Right atrium auricular region (tissue), 2 donors: ENCODE results near the gene ZNF764. TPM values are rescaled to one million over a fixed set of nuclear protein-coding genes. Genes with fewer than 3 reads are reported as not detected.

Source experiments
- DNase-seq: peaks from one replicate; pipeline ENCODE4 v3.0.0-alpha.2; 2019; ENCODE audit warnings: low spot score
- H3K27ac ChIP-seq, 2 donors: fragments of 200-600 bp; sonication (generic); 1 replicate in 1 of 2; 2 replicates in 1 of 2; pipeline ENCODE4 v1.5.1; 2016 to 2019
- H3K27me3 ChIP-seq, 2 donors: fragments of 200-600 bp; sonication (generic); one replicate each; pipeline versions ENCODE4 v1.5.1 to v1.6.0; 2017 to 2019
- H3K36me3 ChIP-seq: fragments of 200-600 bp; sonication (generic); one replicate; pipeline ENCODE4 v1.5.1; 2016
- H3K4me1 ChIP-seq, 2 donors: fragments of 200-600 bp; sonication (generic); one replicate each; pipeline versions ENCODE4 v1.5.1 to v1.6.0; 2017 to 2019
- H3K4me3 ChIP-seq, 2 donors: fragments of 200-600 bp; sonication (generic); 1 replicate in 1 of 2; 2 replicates in 1 of 2; pipeline ENCODE4 v1.5.1; 2017 to 2019; ENCODE audit warnings: mild to moderate bottlenecking in 1 of 2, moderate library complexity in 1 of 2
- H3K9me3 ChIP-seq, 2 donors: fragments of 200-600 bp; sonication (generic); one replicate each; pipeline ENCODE4 v1.5.1; 2019
- total RNA-seq, 2 donors: library from RNA; depleted of rRNA; stranded (reverse); fragments of >200 nt; gene quantifications; one replicate each; pipeline ENCODE4 v1.1.0, GENCODE V29; 2016
- TF ChIP-seq, protein P1 (sequence below), 2 donors: fragments of 200-600 bp; sonication (generic); IDR thresholded peaks; one replicate each; pipeline ENCODE4 v1.5.1; 2019; ENCODE audit warnings: antibody characterized with exemption in 2 of 2

ZNF764 gene
- total RNA-seq, 2 donors from 2014 or later = 12.0 to 16.9 TPM

DNA sequence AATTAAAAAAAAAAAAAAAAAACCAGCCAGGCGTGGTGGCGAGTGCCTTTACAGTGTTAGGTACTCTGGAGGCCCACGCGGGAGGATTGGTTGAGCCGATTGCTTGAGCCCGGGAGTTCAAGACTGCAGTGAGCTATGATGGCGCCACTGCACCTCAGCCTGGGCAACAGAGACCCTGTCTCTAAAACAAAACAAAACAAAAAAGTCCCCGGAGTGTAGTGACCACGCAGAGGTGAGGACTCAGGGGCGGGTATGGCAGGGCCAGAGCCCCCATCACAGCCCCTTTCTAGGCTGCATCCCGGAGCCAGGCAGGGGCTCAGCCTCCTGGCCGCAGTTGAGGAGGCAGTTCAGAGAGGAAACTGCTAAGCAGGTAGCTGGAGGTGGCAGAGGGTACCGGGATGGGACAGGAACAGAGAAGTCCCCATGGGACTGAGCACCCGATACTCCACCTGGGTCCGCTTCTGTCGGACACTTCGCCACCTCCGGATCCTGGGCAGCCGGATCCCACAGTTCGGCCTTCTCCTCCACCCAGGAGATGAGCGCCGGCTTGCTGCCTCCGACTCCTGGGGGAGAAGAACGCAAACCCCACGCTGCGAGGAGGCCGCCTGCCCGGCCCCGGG is 24.3 kb downstream of the ZNF764 start:
- Histone ChIP-seq H3K9me3 (no peaks in the 10 kb centered on the region), H3K27ac (peak overlapping the region; percentile 91 to 98), H3K4me3 (peak overlapping the region; percentile 71 to 82), H3K36me3 (peaks cover 20% of the 10 kb centered on the region), H3K27me3 (no peaks in the 10 kb centered on the region), H3K4me1 (peaks cover 0 to 29% of the 10 kb centered on the region in 2 donors)
- TF ChIP-seq, protein P1, sequence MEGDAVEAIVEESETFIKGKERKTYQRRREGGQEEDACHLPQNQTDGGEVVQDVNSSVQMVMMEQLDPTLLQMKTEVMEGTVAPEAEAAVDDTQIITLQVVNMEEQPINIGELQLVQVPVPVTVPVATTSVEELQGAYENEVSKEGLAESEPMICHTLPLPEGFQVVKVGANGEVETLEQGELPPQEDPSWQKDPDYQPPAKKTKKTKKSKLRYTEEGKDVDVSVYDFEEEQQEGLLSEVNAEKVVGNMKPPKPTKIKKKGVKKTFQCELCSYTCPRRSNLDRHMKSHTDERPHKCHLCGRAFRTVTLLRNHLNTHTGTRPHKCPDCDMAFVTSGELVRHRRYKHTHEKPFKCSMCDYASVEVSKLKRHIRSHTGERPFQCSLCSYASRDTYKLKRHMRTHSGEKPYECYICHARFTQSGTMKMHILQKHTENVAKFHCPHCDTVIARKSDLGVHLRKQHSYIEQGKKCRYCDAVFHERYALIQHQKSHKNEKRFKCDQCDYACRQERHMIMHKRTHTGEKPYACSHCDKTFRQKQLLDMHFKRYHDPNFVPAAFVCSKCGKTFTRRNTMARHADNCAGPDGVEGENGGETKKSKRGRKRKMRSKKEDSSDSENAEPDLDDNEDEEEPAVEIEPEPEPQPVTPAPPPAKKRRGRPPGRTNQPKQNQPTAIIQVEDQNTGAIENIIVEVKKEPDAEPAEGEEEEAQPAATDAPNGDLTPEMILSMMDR (IDR thresholded peaks at IDR 0.05) = no peak
- DNase-seq = no peak

DNA sequence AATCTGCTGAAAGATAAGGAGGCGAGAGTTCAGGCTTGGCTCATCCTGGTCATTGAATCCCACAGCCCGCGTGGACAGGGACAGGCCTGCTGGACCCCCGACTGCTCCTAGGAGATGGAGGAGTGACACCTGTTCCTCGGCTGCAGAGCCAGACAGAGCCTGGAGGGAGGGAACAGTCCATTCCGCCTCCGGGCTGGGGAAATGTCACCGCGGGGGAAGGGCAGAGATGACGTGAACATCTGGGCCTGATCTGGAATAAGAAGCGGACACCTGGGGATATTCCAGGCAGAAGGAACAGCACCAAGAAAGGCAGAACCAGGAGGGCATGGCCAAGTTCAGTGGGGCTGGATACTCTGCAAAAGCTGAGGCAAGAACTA is 25.0 kb downstream of the ZNF764 start:
- DNase-seq = no peak
- Histone ChIP-seq H3K4me3 (no peak overlapping the region), H3K4me1 (peaks cover 0 to 27% of the 10 kb centered on the region in 2 donors), H3K9me3 (no peaks in the 10 kb centered on the region), H3K27me3 (no peaks in the 10 kb centered on the region), H3K27ac (peak overlapping the region in 1 of 2 donors; percentile 91), H3K36me3 (peaks cover 20% of the 10 kb centered on the region)
- TF ChIP-seq, protein P1 (IDR thresholded peaks at IDR 0.05) = no peak

DNA sequence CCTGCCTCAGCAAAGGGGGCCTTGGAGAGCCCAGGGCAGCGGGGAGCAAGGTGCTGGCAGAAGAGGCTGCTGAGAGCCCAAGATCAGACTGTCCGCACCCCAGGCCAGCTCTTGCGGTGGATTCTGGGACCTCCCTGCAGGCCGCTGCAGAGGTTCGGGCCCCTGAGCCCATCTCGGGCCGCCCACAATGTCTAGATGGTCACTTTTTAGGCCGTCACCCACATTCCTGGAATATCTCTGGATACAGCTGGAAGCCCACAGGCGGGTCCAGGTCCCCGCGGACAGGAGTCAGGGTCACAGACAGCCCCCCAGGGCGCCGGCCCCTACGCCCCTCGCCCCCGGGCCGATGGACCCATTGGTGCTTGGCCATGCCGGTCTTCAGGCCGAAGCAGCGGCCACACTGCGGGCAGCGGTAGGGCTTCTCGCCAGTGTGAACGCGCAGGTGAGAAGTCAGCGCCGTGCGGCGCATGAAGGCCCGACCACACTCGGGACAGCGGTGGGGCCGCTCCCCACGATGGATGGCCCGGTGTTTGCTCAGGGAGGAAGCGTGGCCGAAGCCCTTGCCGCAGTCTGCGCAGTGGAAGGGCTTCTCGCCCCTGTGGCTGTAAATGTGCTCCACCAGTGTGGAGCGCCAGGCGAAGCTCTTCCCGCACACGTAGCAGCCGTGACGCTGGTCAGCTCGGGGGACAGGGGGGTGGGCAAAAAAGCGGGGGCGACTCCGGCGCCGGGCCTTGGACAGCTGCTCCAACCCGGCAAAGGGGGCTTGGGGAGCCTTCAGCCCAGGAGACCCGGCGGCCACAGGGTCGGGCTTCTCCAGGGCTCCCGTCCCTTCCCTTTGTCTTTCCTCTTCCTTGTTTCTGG is 25.7 kb downstream of the ZNF764 start:
- Histone ChIP-seq H3K27ac (peak overlapping the region in 1 of 2 donors; percentile 91), H3K36me3 (peaks cover 20% of the 10 kb centered on the region), H3K4me3 (no peak overlapping the region), H3K9me3 (no peaks in the 10 kb centered on the region), H3K4me1 (peaks cover 0 to 33% of the 10 kb centered on the region in 2 donors), H3K27me3 (no peaks in the 10 kb centered on the region)
- no peak for DNase-seq
- TF ChIP-seq, protein P1 (IDR thresholded peaks at IDR 0.05) = no peak

DNA sequence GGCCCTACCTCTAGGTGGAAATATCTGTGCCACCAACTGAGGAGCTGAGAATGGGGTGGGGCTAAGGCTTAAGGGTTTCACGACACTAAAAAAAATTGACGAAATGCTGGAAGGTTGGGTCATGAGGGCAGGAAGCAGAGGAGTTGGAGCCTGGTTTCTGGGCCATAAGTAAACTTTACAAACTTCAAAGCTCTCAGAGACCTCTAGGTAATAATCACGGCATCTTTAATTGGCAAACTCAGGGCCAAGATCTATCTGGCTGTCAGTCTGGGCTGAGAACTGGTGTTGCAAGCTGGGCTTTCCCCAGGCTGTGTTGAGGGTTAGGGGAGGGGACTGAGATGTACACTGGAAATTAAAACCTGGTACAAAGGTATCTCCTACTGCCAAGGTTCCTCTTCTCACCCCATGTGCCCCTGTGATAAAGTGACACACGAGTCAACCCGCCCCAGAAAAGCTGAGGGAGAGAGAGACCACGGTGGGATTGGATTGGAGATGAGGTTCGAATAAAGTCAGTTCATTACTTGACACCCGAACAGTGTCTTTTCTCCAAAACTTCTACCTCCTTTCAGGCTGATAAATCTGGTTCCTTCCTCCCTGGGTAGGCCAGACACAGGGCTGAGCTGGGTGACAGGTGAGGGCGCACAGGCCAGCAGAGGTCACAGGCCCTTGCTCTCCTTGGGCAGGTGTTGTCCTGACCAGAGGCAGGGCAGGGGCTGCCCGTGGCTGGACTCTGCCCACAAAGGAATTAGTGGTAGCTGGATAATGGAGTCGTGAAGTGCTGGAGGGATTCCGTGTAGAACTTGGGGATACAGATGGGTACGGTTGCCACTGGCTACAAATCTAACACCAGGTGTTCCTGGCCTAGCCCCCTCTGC is 27.8 kb downstream of the ZNF764 start:
- Histone ChIP-seq H3K27me3 (no peaks in the 10 kb centered on the region), H3K36me3 (peaks cover 20% of the 10 kb centered on the region), H3K9me3 (no peaks in the 10 kb centered on the region), H3K27ac (no peak overlapping the region), H3K4me3 (no peak overlapping the region), H3K4me1 (peaks cover 0 to 34% of the 10 kb centered on the region in 2 donors)
- DNase-seq = no peak
- TF ChIP-seq, protein P1 (IDR thresholded peaks at IDR 0.05) = no peak

DNA sequence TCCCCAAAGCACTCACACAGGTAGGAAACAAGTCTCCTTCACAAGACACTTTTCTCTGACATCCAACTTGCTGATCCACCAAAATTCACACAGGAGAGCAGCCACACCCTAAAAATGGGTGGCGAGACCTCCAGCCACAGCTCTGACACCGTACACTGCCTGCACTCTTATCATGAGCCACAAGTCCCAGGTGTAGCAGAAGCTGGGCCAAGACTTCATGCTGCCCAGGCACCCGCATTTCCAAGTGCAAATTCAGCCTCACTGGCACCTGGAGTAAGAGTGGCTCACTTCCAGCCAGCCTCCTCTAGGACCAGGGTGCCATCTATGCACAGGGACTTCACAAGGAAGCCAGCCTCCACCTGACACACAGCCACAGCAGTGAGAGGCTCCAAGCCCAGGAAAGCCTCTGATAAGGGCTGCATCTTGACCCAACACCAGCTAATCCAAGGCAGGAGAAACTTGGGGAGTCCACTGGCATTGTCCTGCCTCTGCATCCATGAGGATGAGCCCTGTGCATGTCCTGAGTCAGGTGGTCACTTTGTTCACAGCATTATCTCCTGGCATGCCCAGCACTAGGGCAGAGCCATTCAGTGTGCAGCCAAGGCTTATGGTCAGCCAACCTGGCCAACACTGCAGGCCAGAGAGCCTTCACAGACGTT is 29.2 kb downstream of the ZNF764 start:
- no peaks in the 10 kb centered on the region for H3K9me3 ChIP-seq
- no peak overlapping the region for H3K4me3 ChIP-seq
- H3K27me3 ChIP-seq = no peaks in the 10 kb centered on the region
- H3K36me3 ChIP-seq = peaks cover 20% of the 10 kb centered on the region
- H3K4me1 ChIP-seq = peaks cover 0 to 37% of the 10 kb centered on the region in 2 donors
- no peak for DNase-seq
- H3K27ac ChIP-seq = no peak overlapping the region
- TF ChIP-seq, protein P1 (IDR thresholded peaks at IDR 0.05) = no peak
